Activated CD4-positive, alpha-beta T cell treated with anti-CD3 and anti-CD28 coated beads, Interleukin-2, amount 50 U/mL, for 24 hours (primary cell): ENCODE measurements around the gene ANAPC5.
"Not testable (repeated sequence)": the region's sequence is repeated elsewhere in the genome, so short reads cannot be mapped to it uniquely, and the experiment has no call there.

Source experiments
- DNase-seq, 2 donors: peaks; one replicate each; pipeline ENCODE4 v3.0.0-alpha.2; 2020; ENCODE audit warnings: low read depth in 1 of 2, low spot score in 1 of 2

Gene ANAPC5

DNA sequence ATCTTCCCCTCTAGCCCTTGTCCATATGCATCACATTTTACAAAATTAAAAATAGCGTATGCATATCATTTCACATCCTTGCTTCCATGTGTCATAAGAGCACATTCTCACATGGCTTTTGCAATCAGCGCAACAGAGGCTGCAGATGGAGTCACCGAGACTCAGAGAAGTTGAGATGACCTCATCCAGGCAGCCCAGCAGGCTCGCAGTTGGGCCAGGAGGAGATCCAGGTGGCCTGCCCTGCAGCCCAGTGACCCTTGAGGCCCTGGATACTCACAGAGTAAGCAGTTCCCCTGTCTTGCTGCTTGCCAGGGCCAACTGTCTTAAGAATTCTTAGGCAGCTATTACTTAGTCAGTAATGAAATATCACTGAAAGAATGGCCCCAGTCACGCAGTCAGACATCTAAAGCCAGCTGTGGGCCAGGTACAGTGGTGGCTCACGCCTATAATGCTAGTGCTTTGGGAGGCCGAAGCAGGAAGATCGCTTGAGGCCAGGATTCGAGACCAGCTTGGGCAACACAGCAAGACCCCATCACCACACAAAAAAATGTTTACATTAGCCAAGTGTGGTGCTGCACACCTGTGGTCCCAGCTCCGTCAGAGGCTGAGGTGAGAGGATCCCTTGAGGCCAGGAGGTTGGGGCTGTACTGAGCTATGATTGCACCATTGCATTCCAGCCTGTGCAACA is 64.8 kb downstream of the ANAPC5 start:
- DNase-seq = no peak

DNA sequence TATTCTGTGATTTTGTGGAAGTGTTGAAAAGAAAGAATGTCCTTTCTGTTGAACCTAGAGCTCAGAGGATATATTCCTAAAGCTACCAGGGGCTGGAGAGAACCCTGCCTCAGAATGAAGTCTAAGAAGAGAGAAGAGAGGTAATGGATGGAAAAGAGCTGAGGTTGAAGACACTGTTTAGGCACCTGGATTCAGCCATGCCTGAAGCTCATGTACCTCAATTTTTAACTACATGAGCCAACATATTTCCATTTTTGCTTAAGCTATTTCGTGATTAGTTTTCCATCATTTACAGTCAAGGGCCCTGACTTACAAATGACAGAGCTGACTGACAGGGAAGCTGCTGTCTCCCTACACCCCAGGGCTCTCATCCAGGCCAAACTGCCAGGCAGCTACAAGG is 66.4 kb downstream of the ANAPC5 start:
- no peak for DNase-seq

DNA sequence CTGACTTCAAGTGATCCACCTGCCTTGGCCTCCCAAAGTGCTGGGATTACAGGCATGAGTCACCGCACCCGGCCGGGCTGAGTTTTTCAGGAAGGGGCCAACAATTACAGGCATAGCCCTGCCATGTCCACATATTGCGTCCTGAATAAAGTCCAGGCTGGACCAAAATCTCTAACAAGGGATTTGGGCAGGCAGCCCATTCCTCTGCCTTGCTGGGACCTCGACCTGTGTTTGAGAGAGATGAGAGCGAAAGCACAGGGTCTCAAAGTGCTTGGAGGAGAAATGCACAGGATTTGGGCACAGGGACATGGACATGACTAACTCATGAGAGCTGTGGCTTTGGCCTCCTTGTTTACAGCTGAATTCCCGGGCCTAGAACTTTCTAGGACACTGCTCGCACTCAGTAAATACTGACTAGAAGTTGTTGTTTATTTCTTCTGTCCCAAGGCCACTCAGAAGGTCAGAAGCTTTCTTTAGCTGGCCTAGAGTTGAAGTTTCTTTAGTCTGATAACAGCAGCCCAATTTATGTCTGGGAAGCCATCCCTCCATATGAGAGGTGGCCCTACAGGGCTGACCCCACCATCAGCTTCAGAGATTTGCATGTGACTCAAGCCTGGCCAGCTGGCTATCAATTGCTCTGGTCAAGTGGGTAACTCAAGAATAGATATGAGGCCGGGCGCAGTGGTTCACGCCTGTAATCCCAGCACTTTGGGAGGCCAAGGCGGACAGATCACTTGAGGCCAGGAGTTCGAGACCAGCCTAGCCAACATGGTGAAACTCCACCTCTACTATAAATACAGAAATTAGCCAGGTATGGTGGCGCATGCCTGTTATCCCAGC is 67.4 kb downstream of the ANAPC5 start:
- DNase-seq = no peak

DNA sequence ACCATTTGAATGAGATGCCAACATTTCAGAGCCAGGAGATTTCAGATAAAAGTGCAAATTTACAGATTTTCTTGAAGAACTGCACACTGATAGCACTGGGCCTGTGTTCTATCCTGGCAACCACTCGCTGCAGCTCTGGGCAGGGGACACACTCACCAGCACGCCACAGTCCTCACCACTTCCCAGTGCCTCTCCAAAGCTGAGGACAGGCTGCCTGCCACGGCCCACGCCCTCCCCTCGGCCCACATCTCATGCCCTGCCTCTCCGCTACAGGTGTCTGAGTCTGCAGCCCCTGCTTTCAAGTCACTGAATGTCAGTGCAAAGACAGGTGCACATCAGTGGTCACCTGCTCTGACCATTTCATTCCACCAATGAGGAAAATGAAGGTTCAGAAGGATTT is 68.4 kb downstream of the ANAPC5 start:
- no peak for DNase-seq

DNA sequence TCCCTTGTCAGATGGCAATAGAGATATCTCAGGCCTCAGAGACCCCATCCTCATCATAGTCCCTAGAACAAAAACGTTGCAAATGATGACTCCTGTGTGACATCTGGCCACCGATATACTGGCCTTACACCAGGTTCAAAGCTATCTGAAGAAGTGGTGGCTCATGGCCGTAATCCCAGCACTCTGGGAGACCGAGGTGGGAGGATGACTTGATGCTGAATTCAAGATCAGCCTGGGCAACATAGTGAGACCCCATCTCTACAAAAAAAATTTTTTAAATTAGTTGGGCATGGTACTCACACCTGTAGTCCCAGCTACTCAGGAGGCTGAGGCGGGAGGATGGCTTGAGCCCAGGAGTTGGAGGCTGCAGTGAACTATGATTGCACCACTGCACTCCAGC is 68.8 kb downstream of the ANAPC5 start:
- no peak for DNase-seq

DNA sequence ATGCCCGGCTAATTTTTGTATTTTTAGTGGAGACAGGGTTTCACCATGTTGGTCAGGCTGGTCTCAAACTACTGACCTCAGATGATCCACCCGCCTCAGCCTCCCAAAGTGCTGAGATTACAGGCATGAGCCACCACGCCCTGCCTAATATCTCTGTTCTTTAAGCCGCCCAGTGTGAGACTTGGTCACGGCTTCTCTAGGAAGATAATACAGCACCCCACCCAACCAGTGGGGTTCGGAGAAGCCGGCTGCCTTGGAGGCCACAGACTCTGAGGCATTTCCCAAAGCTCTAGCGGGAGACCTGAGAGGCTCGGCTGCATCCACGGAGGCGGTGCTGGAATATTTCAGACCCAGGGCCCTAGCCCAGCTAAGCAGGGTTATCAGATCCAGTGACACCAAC is 69.3 kb downstream of the ANAPC5 start:
- DNase-seq = not testable (repeated sequence)

DNA sequence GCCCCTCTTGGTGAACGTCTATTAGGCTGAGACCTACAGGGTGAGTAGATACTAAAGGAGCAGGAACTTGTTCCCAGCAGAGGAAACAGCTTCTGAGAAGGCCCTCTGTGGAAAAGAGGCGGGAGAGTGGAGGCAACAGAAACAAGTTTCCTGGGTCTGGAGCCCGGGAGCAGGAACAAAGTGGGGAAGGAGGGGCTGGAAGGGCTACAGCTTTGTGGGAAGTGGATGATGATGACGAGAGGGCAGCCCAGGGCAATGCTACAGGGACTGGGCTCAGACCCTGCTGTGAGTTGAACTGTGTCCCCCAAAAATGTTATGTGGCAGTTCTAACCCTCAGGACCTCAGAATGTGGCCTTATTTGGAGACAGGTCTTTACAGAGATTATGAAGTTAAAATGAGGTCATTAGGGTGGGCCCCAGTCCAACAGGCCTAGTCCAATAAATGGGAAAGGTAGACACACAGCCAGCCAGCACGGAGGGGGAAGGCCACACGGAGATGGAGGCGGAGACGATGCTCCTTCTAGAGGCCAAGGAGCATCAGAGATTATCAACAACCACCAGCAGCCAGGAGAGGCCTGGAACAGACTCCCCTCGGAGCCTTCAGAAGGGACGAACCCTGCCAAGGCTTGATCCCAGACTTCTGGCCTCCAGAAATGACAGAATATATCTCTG is 70.0 kb downstream of the ANAPC5 start:
- DNase-seq = no peak

DNA sequence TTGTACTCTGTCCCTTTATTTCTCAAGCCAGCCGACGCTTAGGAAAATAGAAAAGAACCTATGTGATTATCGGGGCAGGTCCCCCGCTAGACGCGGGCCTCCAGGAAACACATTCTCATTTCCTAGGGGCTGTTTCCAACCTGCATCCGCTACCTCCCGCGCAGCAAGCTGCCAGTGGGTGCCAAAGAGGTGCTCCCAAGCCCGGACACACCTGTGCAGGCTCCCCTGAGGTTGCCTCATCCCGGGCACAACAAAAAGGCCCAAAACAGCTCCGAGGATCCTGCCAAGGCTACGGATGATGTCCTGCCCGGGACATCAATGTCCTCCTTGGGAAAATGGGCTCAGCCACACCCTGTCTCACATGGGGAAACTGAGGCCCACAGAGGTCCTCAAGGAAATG is 71.1 kb downstream of the ANAPC5 start:
- not testable (repeated sequence) for DNase-seq

DNA sequence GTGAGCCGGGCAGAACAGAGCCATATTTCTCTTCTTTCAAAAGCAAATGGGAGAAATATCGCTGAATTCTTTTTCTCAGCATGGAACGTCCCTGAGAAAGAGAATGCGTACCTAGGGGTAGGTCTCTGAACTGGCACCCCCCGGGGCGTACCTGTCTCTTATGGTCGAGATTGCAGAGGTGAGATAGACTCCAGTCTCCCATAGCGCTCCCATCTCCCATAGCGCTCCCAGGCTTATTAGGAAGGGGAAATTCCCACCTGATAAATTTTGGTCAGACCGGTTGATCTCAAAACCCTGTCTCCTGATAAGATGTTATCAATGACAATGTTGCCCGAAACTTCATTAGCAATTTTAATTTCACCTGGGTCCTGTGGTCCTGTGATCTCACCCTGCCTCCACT is 71.7 kb downstream of the ANAPC5 start:
- not testable (repeated sequence) for DNase-seq

DNA sequence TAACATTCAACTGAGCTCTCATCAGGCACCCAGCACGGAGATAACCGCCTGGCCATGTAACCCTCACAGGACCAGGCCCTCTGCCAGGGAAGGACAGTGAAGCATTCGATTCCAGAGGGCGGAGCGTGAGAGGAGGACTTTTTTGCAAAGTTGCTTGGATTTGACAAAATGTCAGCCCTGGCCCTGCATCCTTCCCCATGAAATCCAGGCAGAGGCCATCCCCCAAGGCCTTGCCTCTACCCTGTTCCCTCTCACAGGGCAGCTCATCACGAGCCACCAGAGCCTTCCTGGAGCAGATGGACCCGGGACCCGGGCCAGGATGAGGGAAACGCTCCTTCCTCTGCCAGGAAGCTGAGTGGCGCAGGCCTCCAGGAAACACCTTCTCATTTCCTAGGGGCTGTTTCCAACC is 72.7 kb downstream of the ANAPC5 start:
- no peak for DNase-seq

DNA sequence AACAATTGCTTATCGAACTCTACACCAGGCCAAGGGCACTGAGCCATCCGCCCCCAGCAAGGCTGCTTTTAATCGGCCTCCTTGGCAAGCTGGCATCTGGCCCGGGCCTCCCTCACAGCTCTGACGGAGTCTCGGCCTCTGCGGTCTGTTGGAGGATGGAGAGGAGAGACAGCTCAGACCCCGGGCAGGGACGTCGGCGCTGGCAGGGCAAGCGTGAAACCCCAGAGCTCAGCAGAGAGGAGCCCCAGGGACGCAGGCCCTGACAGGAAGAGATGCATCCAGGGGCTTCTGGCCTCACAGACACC is 73.2 kb downstream of the ANAPC5 start:
- DNase-seq = no peak

DNA sequence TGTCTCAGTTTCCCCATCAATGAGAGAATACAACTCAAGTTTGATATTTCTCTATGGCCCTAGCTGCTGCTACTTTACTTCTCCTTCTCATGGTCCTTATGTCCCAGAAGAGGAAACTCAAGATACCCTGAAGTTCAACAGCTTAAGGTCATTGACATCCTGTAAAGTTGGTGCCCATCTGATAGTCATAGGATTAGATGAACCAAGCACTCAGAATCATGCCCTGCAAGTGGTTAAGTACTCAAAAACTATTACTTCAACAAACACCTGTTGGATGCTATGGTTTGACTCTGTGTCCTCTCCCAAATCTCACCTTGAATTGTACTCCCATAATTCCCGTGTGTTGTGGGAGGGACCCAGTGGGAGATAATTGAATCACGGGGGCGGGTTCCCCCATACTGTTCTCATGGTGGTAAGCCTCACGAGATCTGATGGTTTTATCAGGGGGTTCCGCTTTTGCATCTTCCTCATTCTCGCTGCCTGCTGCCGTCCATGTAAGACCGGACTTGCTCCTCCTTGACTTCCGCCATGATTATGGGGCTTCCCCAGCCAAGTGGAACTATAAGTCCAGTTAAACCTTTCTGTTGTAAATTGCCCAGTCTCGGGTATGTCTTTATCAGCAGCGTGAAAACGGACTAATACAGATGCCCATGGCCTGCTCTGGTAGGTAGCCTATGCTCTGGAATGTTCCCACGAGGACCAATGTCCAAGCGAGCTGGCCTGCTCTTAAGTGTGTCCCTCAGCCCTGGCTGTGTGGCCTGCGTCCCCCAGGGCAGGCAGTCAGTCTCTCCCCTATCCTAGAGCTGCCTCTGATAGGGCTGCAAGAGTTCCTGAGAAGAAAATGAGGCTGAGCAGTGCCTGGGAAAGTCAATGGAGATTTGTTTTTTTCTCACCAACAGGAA is 73.8 kb downstream of the ANAPC5 start:
- no peak for DNase-seq

DNA sequence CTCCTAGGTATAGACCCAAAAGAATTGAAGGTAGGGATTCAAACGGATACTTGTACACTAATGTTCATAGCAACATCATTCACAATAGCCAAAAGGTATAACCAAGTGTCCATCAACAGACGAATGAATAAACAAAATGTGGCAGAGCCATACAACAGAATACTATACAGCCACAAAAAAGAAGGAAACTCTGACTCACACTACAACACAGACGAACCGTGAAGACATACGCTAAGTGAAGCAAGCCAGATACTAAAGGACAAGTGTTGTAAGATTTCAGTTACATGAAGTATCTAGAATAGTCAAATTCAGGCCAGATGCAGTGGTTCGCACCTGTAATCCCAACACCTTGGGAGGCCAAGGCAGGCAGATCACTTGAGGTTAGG is 74.8 kb downstream of the ANAPC5 start:
- no peak for DNase-seq

DNA sequence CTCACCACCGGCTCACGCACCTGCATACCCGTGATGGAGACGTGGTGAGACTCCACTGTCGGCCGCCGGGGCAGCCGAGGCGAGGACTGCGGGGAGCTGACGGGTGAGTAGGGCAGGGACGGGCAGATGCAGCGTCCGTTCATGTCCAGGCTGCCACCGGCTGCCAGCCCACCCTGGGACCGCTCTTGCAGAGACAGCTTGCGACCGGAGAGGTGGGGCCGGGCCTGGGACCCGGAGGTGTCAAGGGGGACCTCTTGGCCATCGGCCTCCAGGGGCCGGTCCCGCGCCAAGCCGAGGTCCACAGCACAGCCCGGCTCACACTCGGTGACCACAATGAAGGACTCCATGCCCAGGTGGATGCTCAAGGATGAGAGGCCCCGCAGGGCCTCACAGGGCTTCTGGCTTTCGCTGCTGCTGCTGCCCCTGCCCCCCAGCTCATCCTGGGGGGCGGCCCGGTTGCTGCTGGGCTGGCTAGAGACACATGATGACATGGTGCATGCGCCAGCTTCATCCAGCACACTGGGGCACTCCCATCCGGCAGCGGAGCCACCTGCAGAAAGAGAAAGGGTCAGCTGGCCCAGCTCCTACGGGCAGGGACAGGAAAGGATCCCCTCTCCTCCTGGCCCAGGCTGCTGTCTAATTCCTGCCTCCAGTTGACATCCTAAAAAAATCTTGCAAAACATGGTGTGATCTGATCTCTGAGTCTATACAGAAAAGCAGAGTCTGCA is 78.0 kb downstream of the ANAPC5 start:
- no peak for DNase-seq

DNA sequence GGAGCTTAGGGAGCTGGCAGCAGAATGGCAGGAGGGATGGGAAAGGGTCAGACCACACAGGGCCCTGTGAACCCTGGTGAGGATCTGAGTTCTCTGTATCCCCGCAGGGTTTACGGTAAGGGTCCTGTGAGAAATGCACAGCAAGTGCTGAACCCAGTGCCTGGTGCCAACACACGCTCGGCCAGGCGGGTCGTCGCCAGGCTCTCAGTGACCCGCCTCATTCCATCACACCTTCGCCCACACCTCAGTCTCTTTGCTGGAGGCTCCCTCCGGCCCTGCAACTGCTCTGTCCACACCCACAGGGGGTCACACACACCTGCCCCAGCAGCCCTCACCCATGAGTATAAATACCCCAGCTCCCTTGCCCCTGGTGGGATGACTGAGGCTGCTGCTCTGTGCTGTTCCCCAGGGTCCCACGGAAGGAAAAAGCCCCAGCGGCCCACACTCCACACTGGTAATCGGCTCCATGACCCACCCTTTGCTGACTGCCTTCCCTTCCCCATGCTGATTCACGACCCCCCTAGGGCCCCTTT is 78.8 kb downstream of the ANAPC5 start:
- DNase-seq = no peak

DNA sequence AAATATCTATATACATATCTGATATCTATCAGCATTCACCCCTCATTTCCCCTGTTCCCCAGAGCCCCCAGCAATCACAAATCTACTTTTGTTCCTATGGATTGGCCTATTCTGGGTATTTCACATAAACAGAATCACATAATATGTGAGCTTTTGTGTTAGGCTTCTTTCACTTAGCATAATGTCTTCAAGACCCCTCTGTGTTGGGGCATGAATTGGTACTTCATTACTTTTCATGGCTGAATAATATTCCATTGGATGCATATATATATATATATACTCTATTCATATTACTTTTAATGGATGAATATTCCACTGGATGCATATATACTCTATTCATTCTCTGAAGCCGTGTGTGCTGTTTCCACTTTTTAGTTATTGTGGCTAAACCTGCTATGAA is 84.4 kb downstream of the ANAPC5 start:
- DNase-seq = no peak

DNA sequence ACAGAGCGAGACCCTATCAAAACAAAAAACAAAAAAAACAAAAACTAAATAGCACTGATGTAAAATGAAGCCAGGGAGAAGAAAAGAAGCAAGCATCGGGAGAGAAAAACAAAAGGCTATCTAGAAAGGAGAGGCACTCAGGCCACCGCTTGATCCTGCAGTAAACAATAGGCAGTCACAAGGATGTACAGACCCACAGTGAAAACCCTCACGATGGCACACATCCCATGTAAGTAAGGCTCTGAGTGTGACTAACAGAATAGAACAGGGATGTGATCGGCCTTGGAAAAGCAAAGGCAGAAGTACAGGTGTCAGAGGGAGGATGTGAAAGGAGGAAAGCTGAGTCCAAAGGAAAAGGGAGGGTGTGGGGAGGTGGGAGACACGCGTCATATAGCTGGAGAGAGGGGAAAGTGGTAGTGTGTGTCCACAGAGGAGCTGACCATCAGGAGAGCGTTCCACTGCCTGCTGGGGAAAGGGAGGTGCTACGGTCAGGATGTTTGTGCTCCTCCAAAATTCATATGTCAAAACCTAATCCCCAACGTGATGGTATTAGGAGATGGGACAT is 87.2 kb downstream of the ANAPC5 start:
- DNase-seq = no peak

DNA sequence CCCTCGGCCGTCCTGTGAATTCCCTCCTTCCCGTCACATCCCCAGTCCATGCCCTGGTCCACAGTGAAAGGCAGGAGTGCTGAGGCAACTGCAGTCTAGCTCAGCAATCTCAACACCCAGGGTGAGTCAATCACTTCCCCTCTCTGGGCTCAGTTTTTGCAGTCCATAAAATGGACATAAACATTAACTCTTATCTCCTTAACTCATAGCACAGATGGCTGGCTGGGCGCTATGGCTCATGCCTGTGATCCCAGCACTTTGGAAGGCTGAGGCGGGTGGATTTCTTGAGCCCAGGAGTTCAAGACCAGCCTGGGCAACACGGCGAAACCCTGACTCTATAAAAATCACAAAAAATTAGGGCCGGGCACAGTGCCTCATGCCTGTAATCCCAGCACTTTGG is 88.1 kb downstream of the ANAPC5 start:
- DNase-seq = no peak

DNA sequence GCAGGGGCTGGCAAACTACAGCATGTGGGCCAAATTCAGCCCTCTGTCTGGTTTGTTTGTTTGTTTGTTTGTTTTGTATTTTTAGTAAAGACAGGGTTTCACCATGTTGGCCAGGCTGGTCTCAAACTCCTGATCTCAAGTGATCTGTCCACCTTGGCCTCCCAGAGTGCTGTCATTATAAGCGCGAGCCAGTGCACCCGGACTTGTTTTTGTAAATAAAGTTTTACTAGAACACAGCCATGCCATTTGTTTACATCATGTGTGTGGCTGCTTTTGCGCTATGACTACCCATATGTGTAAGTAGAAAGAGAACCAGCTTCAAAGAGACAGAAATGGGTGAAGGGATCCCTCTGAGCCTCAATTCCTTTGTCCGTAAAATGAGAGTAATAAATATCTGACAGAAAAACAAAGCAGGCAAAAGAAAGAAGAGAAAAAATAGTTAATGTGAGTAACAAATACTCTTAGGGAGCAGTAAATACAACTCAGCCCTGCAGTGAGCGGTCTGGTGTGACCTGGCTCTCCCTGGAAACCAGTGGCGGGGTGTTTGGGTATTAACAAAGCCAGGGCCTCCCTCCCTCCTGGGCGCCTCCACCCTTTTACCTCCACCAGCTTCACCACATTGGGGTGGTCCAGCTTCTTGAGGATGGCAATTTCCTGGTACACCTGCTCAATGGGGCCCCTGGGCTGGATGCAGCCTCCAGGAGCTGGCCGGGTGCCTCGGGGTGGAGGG is 88.8 kb downstream of the ANAPC5 start:
- no peak for DNase-seq
